CD14-positive monocyte (primary cell): Measurements from ENCODE around the gene PIGH. TPM values are rescaled to one million over a fixed set of nuclear protein-coding genes. Genes with fewer than 3 reads are reported as not detected.

Experiments
- DNase-seq, 3 donors: peaks; one replicate each; pipeline ENCODE4 v3.0.0-alpha.2; 2011 to 2022
- H2AFZ ChIP-seq: 2 replicates; pipeline ENCODE4 v1.6.0; 2012; ENCODE audit warnings: mild to moderate bottlenecking, low read depth, low read length, inconsistent platforms; ENCODE audit not compliant: insufficient read depth, poor library complexity, severe bottlenecking
- H3K27ac ChIP-seq, 2 donors: 1 replicate in 1 of 2; 2 replicates in 1 of 2; pipeline ENCODE4 v1.5.1; 2012 to 2013; ENCODE audit warnings: low read length in 2 of 2, control low read depth in 1 of 2, inconsistent platforms in 1 of 2, low read depth in 1 of 2, mild to moderate bottlenecking in 1 of 2
- H3K27me3 ChIP-seq, 2 donors: one replicate each; pipeline versions ENCODE4 v1.6.0 to v1.6.1; 2011 to 2013; ENCODE audit warnings: low read length in 2 of 2; ENCODE audit not compliant: control insufficient read depth in 2 of 2, insufficient read depth in 2 of 2
- H3K36me3 ChIP-seq, 2 donors: replicated peaks in 1 of 2; 1 replicate in 1 of 2; 2 replicates in 1 of 2; pipeline versions ENCODE4 v1.5.1 to v1.6.1; 2012 to 2013; ENCODE audit warnings: low read length in 2 of 2, control low read depth in 1 of 2, inconsistent platforms in 1 of 2, mild to moderate bottlenecking in 1 of 2; ENCODE audit not compliant: insufficient read depth in 2 of 2, control insufficient read depth in 1 of 2
- H3K4me1 ChIP-seq, 2 donors: 1 replicate in 1 of 2; 2 replicates in 1 of 2; pipeline versions ENCODE4 v1.5.1 to v1.6.1; 2012 to 2013; ENCODE audit warnings: low read length in 2 of 2, control low read depth in 1 of 2, inconsistent platforms in 1 of 2, mild to moderate bottlenecking in 1 of 2, moderate library complexity in 1 of 2; ENCODE audit not compliant: insufficient read depth in 2 of 2, control insufficient read depth in 1 of 2
- H3K4me2 ChIP-seq: replicated peaks from 2 replicates; pipeline ENCODE3; 2012; ENCODE audit warnings: low read length, moderate library complexity, mild to moderate bottlenecking; ENCODE audit not compliant: poor library complexity, severe bottlenecking; ENCODE audit errors: extremely low read depth
- H3K4me3 ChIP-seq, 3 experiments: fragments of 200-600 bp in 1 of 3; sonication (generic) in 1 of 3; replicated peaks in 1 of 3; 1 replicate in 2 of 3; 2 replicates in 1 of 3; pipeline ENCODE4 v1.5.1; 2011 to 2013; ENCODE audit warnings: low read length in 3 of 3, mild to moderate bottlenecking in 3 of 3, control low read depth in 2 of 3, low read depth in 2 of 3, inconsistent platforms in 1 of 3, moderate library complexity in 1 of 3
- H3K79me2 ChIP-seq: 2 replicates; pipeline ENCODE4 v1.6.0; 2012; ENCODE audit warnings: mild to moderate bottlenecking, control low read depth, inconsistent platforms, low read length, moderate library complexity; ENCODE audit not compliant: insufficient read depth
- H3K9ac ChIP-seq: 2 replicates; pipeline ENCODE4 v1.6.0; 2017; ENCODE audit warnings: low read length, mild to moderate bottlenecking; ENCODE audit not compliant: insufficient read depth, poor library complexity, severe bottlenecking
- H3K9me3 ChIP-seq, 2 donors: replicated peaks in 1 of 2; 1 replicate in 1 of 2; 2 replicates in 1 of 2; pipeline versions ENCODE4 v1.5.1 to v1.6.1; 2012 to 2013; ENCODE audit warnings: low read length in 2 of 2, control low read depth in 1 of 2; ENCODE audit not compliant: control insufficient read depth in 1 of 2, insufficient read depth in 1 of 2
- H4K20me1 ChIP-seq: 2 replicates; pipeline ENCODE4 v1.6.0; 2012; ENCODE audit warnings: mild to moderate bottlenecking, low read length, control low read depth, moderate library complexity; ENCODE audit not compliant: insufficient read depth
- H3K27ac Mint-ChIP-seq, 7 donors: one replicate each; pipeline ENCODE4 v1.8.0; 2020; ENCODE audit warnings: mild to moderate bottlenecking in 7 of 7, mixed read lengths in 7 of 7, moderate library complexity in 6 of 7, inconsistent platforms in 2 of 7
- H3K27me3 Mint-ChIP-seq, 3 donors: one replicate each; pipeline ENCODE4 v1.8.0; 2021 to 2022; ENCODE audit warnings: low read depth in 3 of 3, mild to moderate bottlenecking in 3 of 3, mixed read lengths in 3 of 3, moderate library complexity in 3 of 3, inconsistent platforms in 1 of 3
- H3K36me3 Mint-ChIP-seq, 2 donors: one replicate each; pipeline ENCODE4 v1.8.0; 2020; ENCODE audit warnings: mixed read lengths in 2 of 2, inconsistent platforms in 1 of 2, mild to moderate bottlenecking in 1 of 2
- H3K4me1 Mint-ChIP-seq: one replicate; pipeline ENCODE4 v1.8.0; 2020; ENCODE audit warnings: mild to moderate bottlenecking, mixed read lengths
- H3K4me3 Mint-ChIP-seq, 2 donors: one replicate each; pipeline ENCODE4 v1.8.0; 2020; ENCODE audit warnings: mild to moderate bottlenecking in 2 of 2, mixed read lengths in 2 of 2, moderate library complexity in 1 of 2
- H3K9me3 Mint-ChIP-seq, 7 donors: one replicate each; pipeline ENCODE4 v1.8.0; 2020 to 2022; ENCODE audit warnings: mixed read lengths in 7 of 7, mild to moderate bottlenecking in 6 of 7, moderate library complexity in 6 of 7, inconsistent platforms in 2 of 7
- CTCF ChIP-seq: fragments of 200-600 bp; IDR thresholded peaks from one replicate; pipeline ENCODE4 v1.8.0; 2022; ENCODE audit warnings: antibody characterized with exemption, mild to moderate bottlenecking
- WGBS: methylation state at CpG from one replicate; pipeline ENCODE4 v1.1.5; 2013; ENCODE audit warnings: missing lambda C conversion rate; ENCODE audit not compliant: insufficient coverage; 5-methylcytosine and 5-hydroxymethylcytosine counted together
- intact Hi-C, 2 donors: fragments of 100-400 bp; cut with micrococcal nuclease; formaldehyde crosslinking; loops; one replicate each; pipeline versions ENCODE4 v1.15.0 to v1.15.1; 2023
- polyA plus RNA-seq, 3 donors: library from polyadenylated mRNA; depleted of rRNA in 1 of 3; unstranded in 2 of 3; stranded (reverse) in 1 of 3; fragments of 300-500 nt in 2 of 3; fragments of >200 nt in 1 of 3; fragmentation: Illumina TruSeq in 2 of 3; gene quantifications; 1 replicate in 2 of 3; 2 replicates in 1 of 3; pipeline ENCODE4 v1.2.3, GENCODE V29; 2012 to 2021

The PIGH gene
- polyA plus RNA-seq, 3 donors: 14.6 to 35.5 (median 18.0) TPM

DNA sequence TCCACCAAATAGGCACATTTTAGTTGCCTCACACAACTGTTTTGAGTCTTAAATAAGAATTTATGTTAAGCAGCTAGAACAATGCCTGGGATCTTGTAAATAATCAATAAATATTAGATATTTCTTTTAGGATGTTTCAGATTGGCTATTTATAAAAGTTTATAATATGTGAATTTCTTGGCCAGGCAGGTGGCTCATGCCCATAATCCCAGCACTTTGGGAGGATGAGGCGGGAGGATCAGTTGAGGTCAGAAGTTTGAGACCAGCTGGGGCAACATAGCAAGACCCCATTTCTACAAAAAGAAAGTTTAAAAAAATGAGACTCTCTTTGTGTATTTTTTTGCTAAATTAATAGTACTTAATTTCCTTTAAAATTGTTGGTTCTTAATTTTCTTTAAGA lies 41.4 kb upstream of the PIGH start:
- peaks cover 0 to 2% (median 0%) of the 10 kb centered on the region in 3 donors for H3K27me3 Mint-ChIP-seq
- H3K4me1 Mint-ChIP-seq: no peaks in the 10 kb centered on the region
- H3K27ac Mint-ChIP-seq: no peak overlapping the region

DNA sequence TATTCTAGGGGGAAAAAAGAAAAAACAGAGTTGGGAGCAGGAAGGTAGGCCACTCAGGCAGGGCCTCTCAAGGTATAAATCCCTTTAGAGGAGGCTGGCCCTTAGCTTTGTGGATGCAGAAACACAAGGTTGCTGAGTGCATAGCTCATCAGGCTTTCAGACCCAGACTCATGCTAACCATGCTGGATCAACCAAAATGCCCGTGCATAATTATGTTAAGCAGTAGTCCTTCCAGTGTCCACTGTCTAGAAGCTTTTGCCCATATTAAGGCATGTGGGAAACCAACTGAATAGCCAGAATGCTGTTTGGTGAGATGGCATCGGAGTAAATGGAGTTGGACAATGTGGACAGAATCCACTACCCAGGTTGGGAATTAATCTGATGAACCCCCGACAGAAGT lies 38.6 kb upstream of the PIGH start:
- no peak overlapping the region for H3K4me3 Mint-ChIP-seq
- H4K20me1 ChIP-seq: no peaks in the 10 kb centered on the region
- H3K9me3 ChIP-seq: no peaks in the 10 kb centered on the region
- 100% methylated on average over 1 of the region's 3 CpGs for WGBS
- no peaks in the 10 kb centered on the region for H3K4me1 ChIP-seq
- no peak overlapping the region for H3K27ac Mint-ChIP-seq
- peaks cover 0 to 2% (median 0%) of the 10 kb centered on the region in 3 donors for H3K27me3 Mint-ChIP-seq
- H3K4me2 ChIP-seq: no peak overlapping the region
- no peak overlapping the region for H3K9ac ChIP-seq
- no peaks in the 10 kb centered on the region for H3K9me3 Mint-ChIP-seq
- no peak overlapping the region for H3K4me3 ChIP-seq
- no peaks in the 10 kb centered on the region for H3K4me1 Mint-ChIP-seq
- no peaks in the 10 kb centered on the region for H3K36me3 ChIP-seq
- H3K36me3 Mint-ChIP-seq: peaks cover 1 to 4% of the 10 kb centered on the region in 2 donors
- no peaks in the 10 kb centered on the region for H3K27me3 ChIP-seq
- no peak overlapping the region for H3K27ac ChIP-seq
- intact Hi-C loops: no loop called here
- no peak overlapping the region for H2AFZ ChIP-seq
- no peak for TF ChIP-seq CTCF
- DNase-seq: no peak
- no peaks in the 10 kb centered on the region for H3K79me2 ChIP-seq

More for the DNA sequence above, 41.4 kb upstream of the PIGH start:
- WGBS: no CpG with 5 or more reads among the region's 1 CpG
- no peaks in the 10 kb centered on the region for H3K79me2 ChIP-seq
- H3K9me3 ChIP-seq: no peaks in the 10 kb centered on the region
- Mint-ChIP-seq H3K4me3 (no peak overlapping the region), H3K9me3 (no peaks in the 10 kb centered on the region), H3K36me3 (peaks cover 20% of the 10 kb centered on the region in 2 donors)
- no peaks in the 10 kb centered on the region for H4K20me1 ChIP-seq
- H3K9ac ChIP-seq: no peak overlapping the region
- peaks cover 12 to 18% of the 10 kb centered on the region in 2 donors for H3K36me3 ChIP-seq
- H2AFZ ChIP-seq: no peak overlapping the region
- intact Hi-C loops: no loop called here
- no peak overlapping the region for H3K27ac ChIP-seq
- no peaks in the 10 kb centered on the region for H3K4me1 ChIP-seq
- no peak overlapping the region for H3K4me2 ChIP-seq
- no peak for DNase-seq
- no peak for TF ChIP-seq CTCF
- no peaks in the 10 kb centered on the region for H3K27me3 ChIP-seq
- no peak overlapping the region for H3K4me3 ChIP-seq
